WTC11 (cell line): ENCODE data around the gene DCAF17.
"Not testable (repeated sequence)": the region's sequence is repeated elsewhere in the genome, so short reads cannot be mapped to it uniquely, and the experiment has no call there.

Experiments
- CTCF ChIP-seq: fragments of 200-600 bp; IDR thresholded peaks from 2 replicates; pipeline ENCODE4 v1.8.0; 2022; ENCODE audit warnings: antibody characterized with exemption
- ESRRA ChIP-seq: sonication (generic); formaldehyde crosslinking; IDR thresholded peaks from 2 replicates; pipeline ENCODE4 v1.8.1; 2022; ENCODE audit warnings: mild to moderate bottlenecking, missing genetic modification reagents, borderline replicate concordance
- FOXP1 ChIP-seq: sonication (generic); formaldehyde crosslinking; IDR thresholded peaks from 2 replicates; pipeline ENCODE4 v1.8.0; 2022; ENCODE audit warnings: missing genetic modification reagents, mild to moderate bottlenecking, moderate library complexity, borderline replicate concordance
- GRHL2 ChIP-seq: fragments of 250-450 bp; sonication (Bioruptor Pico); IDR thresholded peaks from 2 replicates; pipeline ENCODE4 v1.8.0; 2022; ENCODE audit warnings: mild to moderate bottlenecking, moderate library complexity; ENCODE audit not compliant: insufficient replicate concordance, severe bottlenecking
- IRF2 ChIP-seq: sonication (generic); formaldehyde crosslinking; IDR thresholded peaks from 2 replicates; pipeline ENCODE4 v1.8.0; 2022; ENCODE audit warnings: low read depth, missing genetic modification reagents, borderline replicate concordance
- SP1 ChIP-seq: sonication (generic); formaldehyde crosslinking; conservative IDR thresholded peaks from 2 replicates; pipeline ENCODE4 v1.8.1; 2022; ENCODE audit warnings: missing genetic modification reagents
- TCF7 ChIP-seq: sonication (generic); formaldehyde crosslinking; IDR thresholded peaks from 2 replicates; pipeline ENCODE4 v1.8.0; 2022; ENCODE audit warnings: mild to moderate bottlenecking, low read depth, missing genetic modification reagents, moderate library complexity
- TEAD1 ChIP-seq: sonication (generic); formaldehyde crosslinking; IDR thresholded peaks from 2 replicates; pipeline ENCODE4 v1.8.0; 2022; ENCODE audit warnings: mild to moderate bottlenecking, missing genetic modification reagents
- TEAD4 ChIP-seq: sonication (generic); formaldehyde crosslinking; IDR thresholded peaks from 2 replicates; pipeline ENCODE4 v1.8.0; 2022; ENCODE audit warnings: mild to moderate bottlenecking, missing genetic modification reagents

GRCh38 chr2:171422710-171423495 lies 11.1 kb upstream of the DCAF17 start:
- not testable (repeated sequence) for TF ChIP-seq CTCF; TCF7 (CRISPR knock-in tag); IRF2 (CRISPR knock-in tag); ESRRA; GRHL2 (CRISPR knock-in tag); FOXP1 (CRISPR knock-in tag); TEAD1 (CRISPR knock-in tag); TEAD4; SP1
